PC-3 (cell line): ENCODE measurements around the gene PEX1. TPM values are rescaled to one million over a fixed set of nuclear protein-coding genes. Genes with fewer than 3 reads are reported as not detected.

Source experiments
- ATAC-seq: fragments of 200-7000 bp; cut with Tn5 transposase; 2 replicates; pipeline ENCODE4 v1.9.1; 2020; ENCODE audit warnings: mild to moderate bottlenecking, moderate library complexity
- BruUV-seq: library from RNA; stranded (reverse); fragments of 400-500 nt; replicated peaks from 2 replicates; lab custom pipeline; 2021; lab: Mats Ljungman, UMichigan
- CTCF ChIA-PET: fragments of 300-600 bp; sonication (Branson Sonifier 250); formaldehyde crosslinking; loops from one replicate; lab custom pipeline; 2022; ENCODE audit warnings: antibody characterized with exemption; lab: Charles Lee
- POLR2A ChIA-PET: fragments of 300-600 bp; sonication (Branson Sonifier 250); formaldehyde crosslinking; loops from one replicate; lab custom pipeline; 2022; ENCODE audit warnings: antibody characterized with exemption; ENCODE audit not compliant: unreplicated experiment; lab: Charles Lee
- DNase-seq: peaks from one replicate; pipeline ENCODE4 v3.0.0-alpha.2; 2015
- H2AFZ ChIP-seq: fragments of 300-600 bp; sonication (generic); 2 replicates; pipeline ENCODE4 v1.6.0; 2016; ENCODE audit warnings: antibody characterized with exemption, low read length
- H3F3A ChIP-seq: fragments of 300-600 bp; sonication (generic); one replicate; pipeline ENCODE4 v1.6.0; 2017; ENCODE audit warnings: antibody characterized with exemption, low read length, control low read depth, mild to moderate bottlenecking; ENCODE audit not compliant: unreplicated experiment
- H3K27ac ChIP-seq: fragments of 300-600 bp; sonication (generic); 2 replicates; pipeline ENCODE4 v1.5.1; 2016; ENCODE audit warnings: mild to moderate bottlenecking, low read length
- H3K27me3 ChIP-seq: fragments of 300-600 bp; sonication (generic); 2 replicates; pipeline ENCODE4 v1.6.1; 2016; ENCODE audit warnings: low read length, mixed read lengths
- H3K36me3 ChIP-seq: fragments of 300-600 bp; sonication (generic); 2 replicates; pipeline ENCODE4 v1.6.1; 2016; ENCODE audit warnings: low read depth, mixed run types, low read length, mixed read lengths
- H3K4me1 ChIP-seq: fragments of 300-600 bp; sonication (generic); 2 replicates; pipeline ENCODE4 v1.5.1; 2016; ENCODE audit warnings: low read length; ENCODE audit not compliant: insufficient read depth
- H3K4me2 ChIP-seq: fragments of 300-600 bp; sonication (generic); 2 replicates; pipeline ENCODE4 v1.6.0; 2016; ENCODE audit warnings: low read length
- H3K4me3 ChIP-seq: fragments of 300-600 bp; sonication (generic); 2 replicates; pipeline ENCODE4 v1.5.1; 2016; ENCODE audit warnings: mild to moderate bottlenecking, low read length, mixed read lengths
- H3K79me2 ChIP-seq: fragments of 300-600 bp; sonication (generic); 2 replicates; pipeline ENCODE4 v1.6.1; 2017; ENCODE audit warnings: low read length, mixed read lengths
- H3K9ac ChIP-seq: fragments of 300-600 bp; sonication (generic); 2 replicates; pipeline ENCODE4 v1.6.0; 2016; ENCODE audit warnings: mild to moderate bottlenecking, low read length
- H3K9me2 ChIP-seq: fragments of 300-600 bp; sonication (generic); replicated peaks from 2 replicates; pipeline ENCODE4 v1.6.1; 2016; ENCODE audit warnings: mixed run types, low read length, mixed read lengths
- H3K9me3 ChIP-seq: fragments of 300-600 bp; sonication (generic); 2 replicates; pipeline ENCODE4 v1.6.1; 2016; ENCODE audit warnings: low read length, mixed read lengths
- H4K20me1 ChIP-seq: fragments of 300-600 bp; sonication (generic); 2 replicates; pipeline ENCODE4 v1.6.1; 2016; ENCODE audit warnings: low read length, mixed read lengths
- CTCF ChIP-seq: fragments of 300-600 bp; sonication (generic); conservative IDR thresholded peaks from 2 replicates; pipeline ENCODE4 v1.5.1; 2017; ENCODE audit warnings: antibody characterized with exemption, low read depth, mild to moderate bottlenecking, low read length
- EZH2 ChIP-seq: fragments of 300-600 bp; sonication (generic); IDR thresholded peaks from one replicate; pipeline ENCODE4 v1.6.1; 2017; ENCODE audit warnings: antibody characterized with exemption, mild to moderate bottlenecking, low read length; ENCODE audit not compliant: unreplicated experiment
- EZH2phosphoT487 ChIP-seq: fragments of 300-600 bp; sonication (generic); IDR thresholded peaks from 2 replicates; pipeline ENCODE4 v1.6.1; 2018; ENCODE audit warnings: mild to moderate bottlenecking, antibody characterized with exemption, low read length, borderline replicate concordance
- intact Hi-C: fragments of 100-400 bp; cut with micrococcal nuclease; formaldehyde crosslinking; loops from 2 replicates; pipeline ENCODE4 v1.9.0; 2023
- total RNA-seq: library from RNA; depleted of rRNA; stranded (reverse); fragments of >200 nt; gene quantifications from 2 replicates; pipeline ENCODE4 v1.2.3, GENCODE V29; 2014

The PEX1 gene
- total RNA-seq, 1 experiment from 2014 or later = 8.5 TPM

- H3K4me2 ChIP-seq = no peak overlapping the region
- no peaks in the 10 kb centered on the region for H3F3A ChIP-seq
- ChIA-PET CTCF (no interaction called here), POLR2A (no interaction called here)
- no peak overlapping the region for H3K27ac ChIP-seq
- intact Hi-C loops = no loop called here
- H3K4me1 ChIP-seq = no peaks in the 10 kb centered on the region
- ATAC-seq = no peak
- no peak overlapping the region for H3K9ac ChIP-seq
- no peak for DNase-seq
- H4K20me1 ChIP-seq = no peaks in the 10 kb centered on the region
- no peaks in the 10 kb centered on the region for H3K27me3 ChIP-seq
- BruUV-seq = no TSS peak
- no peak overlapping the region for H2AFZ ChIP-seq
- H3K4me3 ChIP-seq = no peak overlapping the region
- TF ChIP-seq EZH2phosphoT487 (no peak), CTCF (no peak), EZH2 (no peak)
- no peaks in the 10 kb centered on the region for H3K9me2 ChIP-seq
- peaks cover 3% of the 10 kb centered on the region; the same call in 1 of the 2 replicates for H3K36me3 ChIP-seq
- H3K79me2 ChIP-seq = no peaks in the 10 kb centered on the region
- H3K9me3 ChIP-seq = no peaks in the 10 kb centered on the region
These were observed 23.8 kb downstream of the PEX1 start for GRCh38 chr7:92504563-92504962.

- no peak overlapping the region for H2AFZ ChIP-seq
- no peak overlapping the region for H3K4me2 ChIP-seq
- intact Hi-C loops = no loop called here
- H3F3A ChIP-seq = no peaks in the 10 kb centered on the region
- H3K79me2 ChIP-seq = no peaks in the 10 kb centered on the region
- no peaks in the 10 kb centered on the region for H3K27me3 ChIP-seq
- no TSS peak for BruUV-seq
- H4K20me1 ChIP-seq = no peaks in the 10 kb centered on the region
- ChIA-PET POLR2A (no interaction called here), CTCF (no interaction called here)
- no peak for DNase-seq
- TF ChIP-seq CTCF = no peak
- no peak overlapping the region for H3K27ac ChIP-seq
- no peaks in the 10 kb centered on the region for H3K9me3 ChIP-seq
- H3K9ac ChIP-seq = no peak overlapping the region
- H3K4me3 ChIP-seq = no peak overlapping the region
- ATAC-seq = no peak
- H3K36me3 ChIP-seq = peaks cover under 1% of the 10 kb centered on the region; the same call in 1 of the 2 replicates
- no peaks in the 10 kb centered on the region for H3K9me2 ChIP-seq
- H3K4me1 ChIP-seq = no peaks in the 10 kb centered on the region
These were observed 24.6 kb downstream of the PEX1 start for GRCh38 chr7:92503767-92504166.

- no peak for TF ChIP-seq EZH2
- TF ChIP-seq EZH2phosphoT487 = no peak
- TF ChIP-seq CTCF = no peak
- Histone ChIP-seq H3K27ac (no peak overlapping the region), H3K4me2 (no peak overlapping the region), H3K4me1 (no peaks in the 10 kb centered on the region), H3K9me2 (no peaks in the 10 kb centered on the region), H3K27me3 (no peaks in the 10 kb centered on the region), H3F3A (no peaks in the 10 kb centered on the region), H3K9me3 (no peaks in the 10 kb centered on the region), H3K36me3 (peaks cover 6% of the 10 kb centered on the region; the same call in 1 of the 2 replicates), H4K20me1 (no peaks in the 10 kb centered on the region), H3K4me3 (no peak overlapping the region), H3K9ac (no peak overlapping the region), H3K79me2 (no peaks in the 10 kb centered on the region), H2AFZ (no peak overlapping the region)
- no TSS peak for BruUV-seq
- ChIA-PET CTCF (no interaction called here), POLR2A (no interaction called here)
- ATAC-seq (no peak), DNase-seq (no peak)
- intact Hi-C loops = no loop called here
These were observed 29.8 kb downstream of the PEX1 start for GRCh38 chr7:92498557-92498956.
